Cortex of kidney (tissue), 1 donor: ENCODE measurements around the gene ADK.
"Not testable (repeated sequence)": the region's sequence is repeated elsewhere in the genome, so short reads cannot be mapped to it uniquely, and the experiment has no call there.

ENCODE experiments used
- DNase-seq: peaks from one replicate; lab custom pipeline; 2025; lab: John Stamatoyannopoulos, UW

Gene ADK

GRCh38 chr10:74186678-74187077, 35.7 kb downstream of the ADK start:
- no peak for DNase-seq

- DNase-seq = no peak
Measured at GRCh38 chr10:74187237-74187636, 36.2 kb downstream of the ADK start.

- not testable (repeated sequence) for DNase-seq
Measured at GRCh38 chr10:74188617-74189016, 37.6 kb downstream of the ADK start.

GRCh38 chr10:74189999-74190421, 39.0 kb downstream of the ADK start:
- no peak for DNase-seq

- DNase-seq = no peak
Measured at GRCh38 chr10:74190494-74190893, 39.5 kb downstream of the ADK start.

- DNase-seq = no peak
Measured at GRCh38 chr10:74194545-74194944, 43.5 kb downstream of the ADK start.

- DNase-seq = no peak
Measured at GRCh38 chr10:74194999-74195398, 44.0 kb downstream of the ADK start.

- no peak for DNase-seq
Measured at GRCh38 chr10:74199315-74199714, 48.3 kb downstream of the ADK start.

- no peak for DNase-seq
Measured at GRCh38 chr10:74202356-74202755, 51.3 kb downstream of the ADK start.

GRCh38 chr10:74206746-74207145, 55.7 kb downstream of the ADK start:
- DNase-seq = no peak

- DNase-seq = no peak
Measured at GRCh38 chr10:74207691-74208480, 56.9 kb downstream of the ADK start.

GRCh38 chr10:74208997-74209396, 58.0 kb downstream of the ADK start:
- no peak for DNase-seq

- DNase-seq = no peak
Measured at GRCh38 chr10:74213019-74213418, 62.0 kb downstream of the ADK start.

GRCh38 chr10:74213571-74214162, 62.6 kb downstream of the ADK start:
- DNase-seq = no peak

GRCh38 chr10:74217110-74217509, 66.1 kb downstream of the ADK start:
- DNase-seq = not testable (repeated sequence)

GRCh38 chr10:74222467-74222866, 71.4 kb downstream of the ADK start:
- DNase-seq = not testable (repeated sequence)

- DNase-seq = no peak
Measured at GRCh38 chr10:74223755-74224529, 72.9 kb downstream of the ADK start.

- DNase-seq = no peak
Measured at GRCh38 chr10:74227697-74228424, 76.8 kb downstream of the ADK start.

GRCh38 chr10:74231375-74231774, 80.4 kb downstream of the ADK start:
- DNase-seq = no peak

- no peak for DNase-seq
Measured at GRCh38 chr10:74233281-74233680, 82.3 kb downstream of the ADK start.

- no peak for DNase-seq
Measured at GRCh38 chr10:74234569-74234968, 83.5 kb downstream of the ADK start.

- DNase-seq = no peak
Measured at GRCh38 chr10:74238031-74238431, 87.0 kb downstream of the ADK start.
